ENCODE data around the gene CHID1. TPM values are rescaled to one million over a fixed set of nuclear protein-coding genes. Genes with fewer than 3 reads are reported as not detected.
A peak's percentile ranks its signal among the peaks of the same experiment; 100 is the strongest.

The CHID1 gene
- total and polyA plus RNA-seq, 2 donors: 23.4 to 62.3 TPM

GRCh38 chr11:926341-926916, 15.8 kb upstream of the CHID1 start:
- no peak for DNase-seq (ENCODE audit: extremely low spot score)
- Histone ChIP-seq H3K27ac (ENCODE audit: low read depth) (no peak overlapping the region), H3K4me1 (ENCODE audit: insufficient read depth) (no peaks in the 10 kb centered on the region), H3K36me3 (ENCODE audit: insufficient read depth) (no peaks in the 10 kb centered on the region), H3K4me3 (ENCODE audit: low read depth, low read length) (peak overlapping the region; percentile 97)
- 2% methylated on average over 26 of the region's 26 CpGs for WGBS

- 3% methylated on average over 124 of the region's 124 CpGs for WGBS
- no peaks in the 10 kb centered on the region for H3K36me3 ChIP-seq (ENCODE audit: insufficient read depth)
- H3K27ac ChIP-seq (ENCODE audit: low read depth): peak within 1 kb of the TSS; percentile 79
- no peaks in the 10 kb centered on the region for H3K4me1 ChIP-seq (ENCODE audit: insufficient read depth)
- no peak for DNase-seq (ENCODE audit: extremely low spot score)
- peak within 1 kb of the TSS; percentile 97 for H3K4me3 ChIP-seq (ENCODE audit: low read depth, low read length)
These were observed 15.1 kb upstream of the CHID1 start, which contains the start of gene AP2A2 for GRCh38 chr11:925496-926301. AP2A2 (plus strand) TSS chr11:925870; CDS start chr11:926022, 152 bp downstream.

GRCh38 chr11:925158-925495, 14.5 kb upstream of the CHID1 start:
- Histone ChIP-seq H3K4me1 (ENCODE audit: insufficient read depth) (no peaks in the 10 kb centered on the region), H3K36me3 (ENCODE audit: insufficient read depth) (no peaks in the 10 kb centered on the region), H3K4me3 (ENCODE audit: low read depth, low read length) (peak overlapping the region; percentile 97), H3K27ac (ENCODE audit: low read depth) (peak overlapping the region; percentile 71)
- WGBS: 54% methylated on average over 28 of the region's 28 CpGs
- DNase-seq (ENCODE audit: extremely low spot score): no peak

GRCh38 chr11:924406-925157, 14.0 kb upstream of the CHID1 start:
- H3K27ac ChIP-seq (ENCODE audit: low read depth): no peak overlapping the region
- H3K4me3 ChIP-seq (ENCODE audit: low read depth, low read length): no peak overlapping the region
- 68% methylated on average over 18 of the region's 18 CpGs for WGBS
- no peak for DNase-seq (ENCODE audit: extremely low spot score)
- H3K4me1 ChIP-seq (ENCODE audit: insufficient read depth): no peaks in the 10 kb centered on the region
- H3K36me3 ChIP-seq (ENCODE audit: insufficient read depth): no peaks in the 10 kb centered on the region

GRCh38 chr11:923691-924405, 13.2 kb upstream of the CHID1 start:
- H3K4me1 ChIP-seq (ENCODE audit: insufficient read depth): no peaks in the 10 kb centered on the region
- DNase-seq (ENCODE audit: extremely low spot score): no peak
- H3K36me3 ChIP-seq (ENCODE audit: insufficient read depth): no peaks in the 10 kb centered on the region
- WGBS: 84% methylated on average over 19 of the region's 19 CpGs
- no peak overlapping the region for H3K4me3 ChIP-seq (ENCODE audit: low read depth, low read length)
- H3K27ac ChIP-seq (ENCODE audit: low read depth): no peak overlapping the region

GRCh38 chr11:921921-922678, 11.5 kb upstream of the CHID1 start:
- H3K4me1 ChIP-seq (ENCODE audit: insufficient read depth): no peaks in the 10 kb centered on the region
- no peak overlapping the region for H3K4me3 ChIP-seq (ENCODE audit: low read depth, low read length)
- WGBS: 69% methylated on average over 15 of the region's 15 CpGs
- no peaks in the 10 kb centered on the region for H3K36me3 ChIP-seq (ENCODE audit: insufficient read depth)
- no peak overlapping the region for H3K27ac ChIP-seq (ENCODE audit: low read depth)
- DNase-seq (ENCODE audit: extremely low spot score): no peak

- no peak overlapping the region for H3K4me3 ChIP-seq (ENCODE audit: low read depth, low read length)
- H3K36me3 ChIP-seq (ENCODE audit: insufficient read depth): no peaks in the 10 kb centered on the region
- H3K27ac ChIP-seq (ENCODE audit: low read depth): no peak overlapping the region
- 87% methylated on average over 8 of the region's 8 CpGs for WGBS
- no peaks in the 10 kb centered on the region for H3K4me1 ChIP-seq (ENCODE audit: insufficient read depth)
- no peak for DNase-seq (ENCODE audit: extremely low spot score)
These were observed 6.8 kb upstream of the CHID1 start for GRCh38 chr11:917426-917825.

GRCh38 chr11:914747-915501, 4.3 kb upstream of the CHID1 start:
- Histone ChIP-seq H3K27ac (ENCODE audit: low read depth) (no peak overlapping the region), H3K4me3 (ENCODE audit: low read depth, low read length) (no peak overlapping the region), H3K36me3 (ENCODE audit: insufficient read depth) (no peaks in the 10 kb centered on the region), H3K4me1 (ENCODE audit: insufficient read depth) (no peaks in the 10 kb centered on the region)
- WGBS: 81% methylated on average over 21 of the region's 21 CpGs
- DNase-seq (ENCODE audit: extremely low spot score): no peak

- Histone ChIP-seq H3K4me1 (ENCODE audit: insufficient read depth) (peaks cover 2% of the 10 kb centered on the region), H3K4me3 (ENCODE audit: low read depth, low read length) (no peak overlapping the region), H3K36me3 (ENCODE audit: insufficient read depth) (no peaks in the 10 kb centered on the region), H3K27ac (ENCODE audit: low read depth) (no peak overlapping the region)
- WGBS: 69% methylated on average over 5 of the region's 5 CpGs
- no peak for DNase-seq (ENCODE audit: extremely low spot score)
These were observed 3.6 kb upstream of the CHID1 start for GRCh38 chr11:914204-914603.

- DNase-seq (ENCODE audit: extremely low spot score): no peak
- WGBS: 87% methylated on average over 4 of the region's 4 CpGs
- Histone ChIP-seq H3K36me3 (ENCODE audit: insufficient read depth) (no peaks in the 10 kb centered on the region), H3K27ac (ENCODE audit: low read depth) (no peak overlapping the region), H3K4me1 (ENCODE audit: insufficient read depth) (peaks cover 2% of the 10 kb centered on the region), H3K4me3 (ENCODE audit: low read depth, low read length) (no peak overlapping the region)
These were observed 2.4 kb upstream of the CHID1 start for GRCh38 chr11:913043-913442.

- no peak overlapping the region for H3K27ac ChIP-seq (ENCODE audit: low read depth)
These were observed 1.7 kb upstream of the CHID1 start for GRCh38 chr11:912266-912665.

GRCh38 chr11:911890-912219, 1.2 kb upstream of the CHID1 start:
- WGBS: 94% methylated on average over 11 of the region's 11 CpGs
- Histone ChIP-seq H3K36me3 (ENCODE audit: insufficient read depth) (no peaks in the 10 kb centered on the region), H3K4me1 (ENCODE audit: insufficient read depth) (peaks cover 2% of the 10 kb centered on the region), H3K27ac (ENCODE audit: low read depth) (no peak overlapping the region), H3K4me3 (ENCODE audit: low read depth, low read length) (no peak overlapping the region)
- DNase-seq (ENCODE audit: extremely low spot score): no peak

More at GRCh38 chr11:912266-912665, 1.7 kb upstream of the CHID1 start:
- no peak for DNase-seq (ENCODE audit: extremely low spot score)
- H3K36me3 ChIP-seq (ENCODE audit: insufficient read depth): no peaks in the 10 kb centered on the region
- WGBS: 94% methylated on average over 14 of the region's 14 CpGs
- no peak overlapping the region for H3K4me3 ChIP-seq (ENCODE audit: low read depth, low read length)
- H3K4me1 ChIP-seq (ENCODE audit: insufficient read depth): peaks cover 2% of the 10 kb centered on the region

All from urinary bladder (tissue), 4 donors.